Measurements from ENCODE around the gene OR5L1.

GRCh38 chr11:55847453-55847852 is 36.3 kb downstream of the OR5L1 start:
- no peak for TF ChIP-seq CTCF (IDR thresholded peaks at IDR 0.05)
- TF ChIP-seq POLR2A (IDR thresholded peaks at IDR 0.05): no peak
- no peak for TF ChIP-seq POLR2AphosphoS5 (IDR thresholded peaks at IDR 0.05; ENCODE audit: insufficient read depth in 1 of 2, low read depth in 1 of 2)
